ENCODE measurements around the gene TTC7B.

Gene TTC7B

GRCh38 chr14:90538716-90539495 is 277.3 kb downstream of the TTC7B start:
- TF ChIP-seq CTCF (IDR thresholded peaks at IDR 0.05): no peak

- TF ChIP-seq CTCF (IDR thresholded peaks at IDR 0.05): no peak
Observed at GRCh38 chr14:90538095-90538494, 278.1 kb downstream of the TTC7B start.

GRCh38 chr14:90536511-90537191 is 279.6 kb downstream of the TTC7B start:
- TF ChIP-seq CTCF (IDR thresholded peaks at IDR 0.05): no peak

- TF ChIP-seq CTCF (IDR thresholded peaks at IDR 0.05): no peak
Observed at GRCh38 chr14:90536092-90536491, 280.1 kb downstream of the TTC7B start.

- no peak for TF ChIP-seq CTCF (IDR thresholded peaks at IDR 0.05)
Observed at GRCh38 chr14:90535556-90536090, 280.6 kb downstream of the TTC7B start.

GRCh38 chr14:90534838-90535555 is 281.2 kb downstream of the TTC7B start:
- no peak for TF ChIP-seq CTCF (IDR thresholded peaks at IDR 0.05)

- no peak for TF ChIP-seq CTCF (IDR thresholded peaks at IDR 0.05)
Observed at GRCh38 chr14:90534091-90534837, 282.0 kb downstream of the TTC7B start.

All from LNCAP (cell line).